Panc1 (cell line): ENCODE measurements around the gene CWC22. TPM values are rescaled to one million over a fixed set of nuclear protein-coding genes. Genes with fewer than 3 reads are reported as not detected.

Experiments
- ATAC-seq: fragments of 200-7000 bp; cut with Tn5 transposase; 2 replicates; pipeline ENCODE4 v1.9.1; 2020; ENCODE audit warnings: mild to moderate bottlenecking, moderate library complexity
- BruUV-seq: library from RNA; stranded (reverse); fragments of 400-500 nt; replicated peaks from 2 replicates; lab custom pipeline; 2021; lab: Mats Ljungman, UMichigan
- CTCF ChIA-PET: fragments of 300-600 bp; sonication (Branson Sonifier 250); formaldehyde crosslinking; loops from one replicate; lab custom pipeline; 2022; ENCODE audit warnings: antibody characterized with exemption; lab: Charles Lee
- POLR2A ChIA-PET: fragments of 300-600 bp; sonication (Branson Sonifier 250); formaldehyde crosslinking; loops from one replicate; lab custom pipeline; 2022; ENCODE audit warnings: antibody characterized with exemption; lab: Charles Lee
- DNase-seq: peaks from one replicate; pipeline ENCODE4 v3.0.0-alpha.2; 2010; ENCODE audit warnings: low read depth, low spot score
- H3K27ac ChIP-seq: 2 replicates; pipeline ENCODE4 v1.5.1; 2011; ENCODE audit warnings: mild to moderate bottlenecking, low read length, inconsistent platforms
- H3K27me3 ChIP-seq: fragments of 200-500 bp; sonication (Bioruptor generic); 2 replicates; pipeline ENCODE4 v1.6.0; 2014; ENCODE audit warnings: low read length, inconsistent platforms; ENCODE audit not compliant: control insufficient read depth, insufficient read depth
- H3K36me3 ChIP-seq: fragments of 200-500 bp; sonication (Bioruptor generic); 2 replicates; pipeline ENCODE4 v1.5.1; 2014; ENCODE audit warnings: inconsistent platforms, mild to moderate bottlenecking, low read length, moderate library complexity; ENCODE audit not compliant: control insufficient read depth, insufficient read depth
- H3K4me1 ChIP-seq: 2 replicates; pipeline ENCODE4 v1.5.1; 2011; ENCODE audit warnings: inconsistent platforms, mild to moderate bottlenecking, low read length, moderate library complexity; ENCODE audit not compliant: control insufficient read depth, insufficient read depth
- H3K4me3 ChIP-seq, 2 experiments: 2 replicates each; pipeline ENCODE4 v1.5.1; 2011 to 2012; ENCODE audit warnings: low read depth in 2 of 2, low read length in 2 of 2, mild to moderate bottlenecking in 2 of 2, inconsistent platforms in 1 of 2, moderate library complexity in 1 of 2
- H3K9me3 ChIP-seq: fragments of 200-500 bp; sonication (Bioruptor generic); 2 replicates; pipeline ENCODE4 v1.5.1; 2014; ENCODE audit warnings: low read depth, mild to moderate bottlenecking, inconsistent platforms, low read length, moderate library complexity; ENCODE audit not compliant: control insufficient read depth, insufficient read depth
- CTCF ChIP-seq: fragments of 450-650 bp; IDR thresholded peaks from 2 replicates; pipeline ENCODE4 v1.5.1; 2017; ENCODE audit warnings: mild to moderate bottlenecking
- POLR2AphosphoS5 ChIP-seq: IDR thresholded peaks from 2 replicates; pipeline ENCODE4 v1.6.1; 2012; ENCODE audit warnings: mild to moderate bottlenecking, low read depth, low read length, moderate library complexity
- REST ChIP-seq, 2 experiments: IDR thresholded peaks; 2 replicates each; pipeline ENCODE4 v1.6.1; 2011 to 2012; ENCODE audit warnings: low read depth in 2 of 2, control low read depth in 1 of 2, low read length in 1 of 2, mild to moderate bottlenecking in 1 of 2, moderate library complexity in 1 of 2; ENCODE audit not compliant: insufficient read depth in 1 of 2
- SIN3A ChIP-seq: IDR thresholded peaks from 2 replicates; pipeline ENCODE4 v1.6.1; 2012; ENCODE audit warnings: low read depth, mild to moderate bottlenecking, low read length, moderate library complexity, borderline replicate concordance; ENCODE audit not compliant: insufficient read depth
- TCF7L2 ChIP-seq: IDR thresholded peaks from 2 replicates; pipeline ENCODE4 v1.6.1; 2011; ENCODE audit warnings: mild to moderate bottlenecking, low read depth, low read length, inconsistent platforms
- in situ Hi-C: cut with HindIII; loops from 2 replicates; pipeline ENCODE4 v1.10.0; 2016; ENCODE audit warnings: low sequenced_read_pairs, low pct_unique_long_range_greater_than_20kb
- intact Hi-C: fragments of 100-400 bp; cut with micrococcal nuclease; formaldehyde crosslinking; loops from one replicate; pipeline ENCODE4 v1.10.0; 2022; ENCODE audit not compliant: unreplicated experiment
- total RNA-seq: library from RNA; stranded (reverse); gene quantifications from one replicate; pipeline ENCODE4 v1.2.1, GENCODE V29; 2021; ENCODE audit not compliant: unreplicated experiment

CWC22 gene
- total RNA-seq, 1 experiment from 2014 or later = 17.2 TPM

- POLR2A ChIA-PET = no interaction called here
- DNase-seq (no peak), ATAC-seq (no peak)
- Histone ChIP-seq H3K9me3 (no peaks in the 10 kb centered on the region), H3K36me3 (peaks cover 39% of the 10 kb centered on the region), H3K4me3 (no peak overlapping the region), H3K27ac (no peak overlapping the region), H3K4me1 (no peaks in the 10 kb centered on the region), H3K27me3 (no peaks in the 10 kb centered on the region)
- CTCF ChIA-PET = no interaction called here
- intact Hi-C loops = no loop called here
- in situ Hi-C loops = no loop called here
- TF ChIP-seq POLR2AphosphoS5 = no peak
- no peak for TF ChIP-seq REST (IDR thresholded peaks at IDR 0.05; ENCODE audit: insufficient read depth in 1 of 2, low read depth in 2 of 2, low read length in 1 of 2)
- no peak for TF ChIP-seq TCF7L2
- TF ChIP-seq CTCF = no peak
- no peak for TF ChIP-seq SIN3A
- no TSS peak for BruUV-seq
Measured at GRCh38 chr2:179946810-179947615, 60.1 kb downstream of the CWC22 start.

DNA sequence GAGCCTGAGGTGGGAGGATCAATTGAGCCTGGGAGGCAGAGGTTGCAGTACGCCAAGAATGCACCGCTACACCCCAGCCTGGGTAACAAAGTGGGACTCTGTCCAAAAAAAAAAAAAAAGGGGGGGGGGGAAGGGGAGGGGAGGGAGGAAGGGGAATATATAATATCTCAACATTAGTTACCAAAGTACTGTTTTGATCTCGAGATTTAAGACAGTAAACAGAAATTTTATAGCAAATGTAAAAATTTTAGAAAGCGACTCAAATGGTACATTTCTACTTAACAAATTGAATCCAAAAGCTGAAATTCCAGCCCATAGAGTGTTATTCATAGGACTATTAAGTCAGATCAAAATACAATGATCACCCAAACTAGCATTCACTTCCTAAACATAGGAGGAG, 60.8 kb downstream of the CWC22 start:
- DNase-seq (no peak), ATAC-seq (no peak)
- Histone ChIP-seq H3K27me3 (no peaks in the 10 kb centered on the region), H3K36me3 (peaks cover 37% of the 10 kb centered on the region), H3K4me3 (no peak overlapping the region), H3K9me3 (no peaks in the 10 kb centered on the region), H3K4me1 (no peaks in the 10 kb centered on the region), H3K27ac (no peak overlapping the region)
- intact Hi-C loops = no loop called here
- BruUV-seq = no TSS peak
- ChIA-PET CTCF (no interaction called here), POLR2A (no interaction called here)
- TF ChIP-seq TCF7L2 (no peak), SIN3A (no peak), REST (IDR thresholded peaks at IDR 0.05; ENCODE audit: insufficient read depth in 1 of 2, low read depth in 2 of 2, low read length in 1 of 2) (no peak), POLR2AphosphoS5 (no peak), CTCF (no peak)
- in situ Hi-C loops = no loop called here
